Cerebellar cortex (tissue), 1 donor: ENCODE measurements around the gene DGKG.

Experiments used
- DNase-seq: peaks from one replicate; pipeline ENCODE4 v3.0.0-alpha.2; 2015; ENCODE audit warnings: low spot score

Gene DGKG

GRCh38 chr3:186109897-186110803 lies 251.9 kb downstream of the DGKG start:
- DNase-seq = peak; percentile 40

GRCh38 chr3:186108941-186109865 lies 252.8 kb downstream of the DGKG start, which contains the start of gene ETV5:
Gene ETV5 (minus strand): TSS chr3:186109089. CDS start chr3:186105868, 3,221 bp downstream.
- DNase-seq = peak; percentile 100

GRCh38 chr3:186108106-186108940 lies 253.7 kb downstream of the DGKG start:
- DNase-seq = peak; percentile 66

GRCh38 chr3:186107215-186108105 lies 254.6 kb downstream of the DGKG start:
- DNase-seq = peak; percentile 78

DNA sequence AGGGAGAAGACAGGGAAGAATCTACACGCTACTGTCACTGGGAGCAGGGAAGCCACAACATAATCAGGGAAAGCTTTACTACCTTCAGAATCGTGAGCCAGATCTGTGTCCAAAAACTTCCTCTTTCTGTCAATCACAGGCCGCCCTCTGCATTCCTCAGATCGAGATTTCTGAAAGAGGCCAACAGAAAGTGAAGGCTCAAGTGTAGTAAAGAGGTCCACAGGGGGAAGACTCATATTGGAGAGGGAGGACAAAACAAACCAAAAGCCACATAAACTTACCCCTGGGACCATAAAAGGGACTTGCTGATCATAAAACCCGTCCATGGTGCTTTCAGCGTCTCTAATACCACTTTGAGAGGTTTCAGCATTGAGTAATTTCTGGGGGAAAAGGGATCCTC lies 256.5 kb downstream of the DGKG start:
- no peak for DNase-seq

GRCh38 chr3:186102687-186103086 lies 259.3 kb downstream of the DGKG start:
- DNase-seq = peak; percentile 29

- DNase-seq = no peak
Measured at GRCh38 chr3:186100398-186100797, 261.6 kb downstream of the DGKG start.

DNA sequence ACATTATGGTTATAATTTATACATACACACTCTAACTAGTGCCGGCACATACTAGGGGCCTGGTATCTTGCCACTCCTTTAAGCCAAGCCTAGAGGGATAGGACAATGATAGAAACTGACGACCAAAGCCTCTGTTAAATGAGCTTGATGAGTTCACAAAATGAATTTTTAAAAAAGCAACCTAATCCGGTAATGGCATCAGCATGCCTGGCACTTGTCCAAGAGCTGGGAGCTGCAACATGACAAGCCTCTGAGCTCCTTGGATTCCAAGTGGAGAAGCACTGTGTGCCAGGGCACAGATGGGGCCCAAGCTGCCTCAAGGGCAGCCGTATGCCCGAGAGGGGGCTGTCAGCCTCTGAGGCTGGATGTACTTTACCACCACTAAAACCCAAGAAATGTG lies 262.9 kb downstream of the DGKG start:
- peak; percentile 92 for DNase-seq

DNA sequence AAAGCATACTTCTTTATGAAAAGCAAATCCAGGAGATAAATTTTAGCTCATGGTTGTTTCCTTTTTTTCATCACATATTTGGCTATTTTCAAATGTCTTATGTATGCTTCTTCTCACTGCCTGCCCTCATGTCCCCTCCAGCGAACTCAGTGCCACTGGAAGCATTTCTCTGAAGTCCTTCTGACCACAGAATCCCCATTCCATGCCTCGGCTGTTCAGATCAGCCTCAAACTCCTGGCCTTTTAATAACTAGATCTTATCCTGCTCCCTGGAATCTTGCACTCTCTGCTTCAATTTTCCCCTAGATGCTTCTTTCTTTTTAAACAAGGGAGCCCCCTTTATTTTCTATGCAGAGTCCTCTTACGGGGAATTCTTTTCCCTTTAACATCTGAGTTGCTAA lies 263.3 kb downstream of the DGKG start:
- no peak for DNase-seq

GRCh38 chr3:186097663-186098451 lies 264.2 kb downstream of the DGKG start:
- peak; percentile 87 for DNase-seq

GRCh38 chr3:186097317-186097662 lies 264.7 kb downstream of the DGKG start:
- no peak for DNase-seq
